H1 (cell line): Measurements from ENCODE around the gene OR7E24.

ENCODE experiments used
- BRCA1 ChIP-seq: IDR thresholded peaks from 2 replicates; pipeline ENCODE4 v1.6.1; 2012; ENCODE audit warnings: low read depth, low read length, improper control_type of control experiment
- CHD1 ChIP-seq: IDR thresholded peaks from 2 replicates; pipeline ENCODE4 v1.6.1; 2012; ENCODE audit warnings: low read depth, low read length, improper control_type of control experiment
- CTCF ChIP-seq, 3 experiments: IDR thresholded peaks; 1 replicate in 2 of 3; 2 replicates in 1 of 3; pipeline versions ENCODE4 v1.5.1 to v1.6.1; 2011; ENCODE audit warnings: low read length in 3 of 3, mild to moderate bottlenecking in 3 of 3, inconsistent platforms in 2 of 3, low read depth in 1 of 3, moderate library complexity in 1 of 3; ENCODE audit not compliant: insufficient read depth in 1 of 3; ENCODE audit errors: control extremely low read depth in 1 of 3
- EZH2 ChIP-seq: fragments of 200-600 bp; sonication (generic); IDR thresholded peaks from 2 replicates; pipeline ENCODE4 v1.7.1; 2012; ENCODE audit warnings: low read depth, mild to moderate bottlenecking, moderate library complexity, low read length, inconsistent platforms; ENCODE audit not compliant: severe bottlenecking
- HDAC6 ChIP-seq: IDR thresholded peaks from one replicate; pipeline ENCODE4 v1.7.1; 2012; ENCODE audit warnings: low read depth, mild to moderate bottlenecking, inconsistent platforms, low read length, moderate library complexity
- MAX ChIP-seq: IDR thresholded peaks from 2 replicates; pipeline ENCODE4 v1.6.1; 2012; ENCODE audit warnings: inconsistent platforms
- NRF1 ChIP-seq: IDR thresholded peaks from 2 replicates; pipeline ENCODE4 v1.6.1; 2011; ENCODE audit warnings: mild to moderate bottlenecking, low read depth, low read length, improper control_type of control experiment
- PHF8 ChIP-seq: fragments of 200-600 bp; sonication (generic); conservative IDR thresholded peaks from 2 replicates; pipeline ENCODE4 v1.7.1; 2012; ENCODE audit warnings: low read depth, mild to moderate bottlenecking, inconsistent platforms, low read length, moderate library complexity
- POLR2A ChIP-seq, 2 experiments: IDR thresholded peaks; 1 replicate in 1 of 2; 2 replicates in 1 of 2; pipeline ENCODE4 v1.6.1; 2011; ENCODE audit warnings: low read depth in 2 of 2, low read length in 2 of 2, mild to moderate bottlenecking in 2 of 2; ENCODE audit errors: control extremely low read depth in 1 of 2
- POLR2AphosphoS5 ChIP-seq: IDR thresholded peaks from 2 replicates; pipeline ENCODE4 v1.6.1; 2011; ENCODE audit warnings: low read depth, low read length
- RAD21 ChIP-seq, 2 experiments: IDR thresholded peaks in 1 of 2; conservative IDR thresholded peaks in 1 of 2; 2 replicates each; pipeline ENCODE4 v1.6.1; 2011; ENCODE audit warnings: low read depth in 2 of 2, low read length in 2 of 2, improper control_type of control experiment in 1 of 2, inconsistent platforms in 1 of 2, mild to moderate bottlenecking in 1 of 2, moderate library complexity in 1 of 2
- SP1 ChIP-seq: IDR thresholded peaks from 2 replicates; pipeline ENCODE4 v1.6.1; 2011; ENCODE audit warnings: low read depth, low read length
- TAF1 ChIP-seq: IDR thresholded peaks from 2 replicates; pipeline ENCODE4 v1.6.1; 2011; ENCODE audit warnings: mild to moderate bottlenecking, low read depth, low read length

- TF ChIP-seq POLR2A (IDR thresholded peaks at IDR 0.05; ENCODE audit: control extremely low read depth in 1 of 2, low read depth in 2 of 2, low read length in 2 of 2) (no peak), HDAC6 (no peak), CTCF (IDR thresholded peaks at IDR 0.05; ENCODE audit: control extremely low read depth in 1 of 3, insufficient read depth in 1 of 3, low read depth in 1 of 3, low read length in 3 of 3) (no peak), NRF1 (no peak), MAX (no peak), SP1 (no peak), POLR2AphosphoS5 (no peak), EZH2 (no peak), CHD1 (no peak), PHF8 (no peak), BRCA1 (no peak), RAD21 (IDR thresholded peaks at IDR 0.05 in 1 of 2, conservative IDR thresholded peaks at IDR 0.05 in 1 of 2; ENCODE audit: low read depth in 2 of 2, low read length in 2 of 2) (no peak), TAF1 (no peak)
These were observed 31.2 kb upstream of the OR7E24 start, which contains the start of gene OR7D4 for GRCh38 chr19:9219489-9219888.
